KMS-11 (cell line): ENCODE measurements around the gene ZNF397.

Experiments
- H2AFZ ChIP-seq: fragments of 200-600 bp; sonication (generic); 2 replicates; pipeline ENCODE4 v1.6.1; 2016; ENCODE audit warnings: antibody characterized with exemption, mixed run types, low read depth
- H3K27ac ChIP-seq: fragments of 200-600 bp; sonication (generic); 2 replicates; pipeline ENCODE4 v1.6.1; 2016; ENCODE audit warnings: mild to moderate bottlenecking, mixed run types
- H3K27me3 ChIP-seq: fragments of 200-600 bp; sonication (generic); 2 replicates; pipeline ENCODE4 v1.6.1; 2017; ENCODE audit warnings: mild to moderate bottlenecking, low read depth, mixed run types, moderate library complexity; ENCODE audit not compliant: insufficient read depth
- H3K36me3 ChIP-seq: fragments of 200-600 bp; sonication (generic); 2 replicates; pipeline ENCODE4 v1.6.1; 2017; ENCODE audit warnings: mild to moderate bottlenecking, mixed run types; ENCODE audit not compliant: insufficient read depth
- H3K4me1 ChIP-seq: fragments of 200-600 bp; sonication (generic); 2 replicates; pipeline ENCODE4 v1.6.1; 2016; ENCODE audit warnings: mild to moderate bottlenecking, low read depth, mixed run types; ENCODE audit not compliant: poor library complexity, severe bottlenecking
- H3K4me2 ChIP-seq: fragments of 200-600 bp; sonication (generic); 2 replicates; pipeline ENCODE4 v1.7.0; 2016; ENCODE audit warnings: mild to moderate bottlenecking, mixed run types
- H3K4me3 ChIP-seq: fragments of 200-600 bp; sonication (generic); IDR thresholded peaks from 2 replicates; pipeline ENCODE4 v1.6.1; 2017; ENCODE audit warnings: low read depth, low read length, mixed read lengths; ENCODE audit not compliant: insufficient read depth
- H3K79me2 ChIP-seq: fragments of 200-600 bp; sonication (generic); 2 replicates; pipeline ENCODE4 v1.6.1; 2016; ENCODE audit warnings: low read depth, mixed run types; ENCODE audit not compliant: insufficient read depth
- H3K9ac ChIP-seq: fragments of 200-600 bp; sonication (generic); 2 replicates; pipeline ENCODE4 v1.6.1; 2016; ENCODE audit warnings: mild to moderate bottlenecking, mixed run types
- H4K20me1 ChIP-seq: fragments of 200-600 bp; sonication (generic); 2 replicates; pipeline ENCODE4 v1.6.1; 2016; ENCODE audit warnings: mild to moderate bottlenecking, mixed run types; ENCODE audit not compliant: insufficient read depth
- CTCF ChIP-seq: fragments of 200-600 bp; sonication (generic); conservative IDR thresholded peaks from 2 replicates; pipeline ENCODE4 v1.6.1; 2017; ENCODE audit warnings: low read depth, mild to moderate bottlenecking, antibody characterized with exemption, low read length, moderate library complexity, mixed read lengths

ZNF397 gene

GRCh38 chr18:35241448-35241804, 592 bp downstream of the ZNF397 start:
- H3K4me2 ChIP-seq: peak overlapping the region; percentile 89
- peaks cover 29% of the 10 kb centered on the region; the same call in 1 of the 2 replicates for H3K36me3 ChIP-seq
- H3K27me3 ChIP-seq: no peaks in the 10 kb centered on the region
- peak overlapping the region; percentile 98 for H2AFZ ChIP-seq
- H3K79me2 ChIP-seq: peaks cover 16% of the 10 kb centered on the region; the same call in 1 of the 2 replicates
- no peak for TF ChIP-seq CTCF
- peak overlapping the region; percentile 83 for H3K9ac ChIP-seq
- H3K4me3 ChIP-seq: no peak overlapping the region
- peaks cover 4% of the 10 kb centered on the region for H3K4me1 ChIP-seq
- H3K27ac ChIP-seq: peak overlapping the region; percentile 71
- no peaks in the 10 kb centered on the region for H4K20me1 ChIP-seq

- 0 out of 2 replicates have a peak overlapping the region, but pooled peaks have one; percentile 89 for H3K4me2 ChIP-seq
- H3K79me2 ChIP-seq: peaks cover 16% of the 10 kb centered on the region; the same call in 1 of the 2 replicates
- no peaks in the 10 kb centered on the region for H3K27me3 ChIP-seq
- H3K4me3 ChIP-seq: no peak overlapping the region
- H3K27ac ChIP-seq: no peak overlapping the region
- H2AFZ ChIP-seq: no peak overlapping the region
- H4K20me1 ChIP-seq: no peaks in the 10 kb centered on the region
- TF ChIP-seq CTCF: no peak
- H3K4me1 ChIP-seq: peaks cover 4% of the 10 kb centered on the region
- H3K9ac ChIP-seq: no peak overlapping the region
- peaks cover 30% of the 10 kb centered on the region; the same call in 1 of the 2 replicates for H3K36me3 ChIP-seq
Measured at GRCh38 chr18:35242426-35242825, 1.6 kb downstream of the ZNF397 start.

- Histone ChIP-seq H2AFZ (no peak overlapping the region), H3K79me2 (peaks cover 16% of the 10 kb centered on the region; the same call in 1 of the 2 replicates), H3K4me1 (peaks cover 4% of the 10 kb centered on the region), H3K27ac (no peak overlapping the region), H3K9ac (no peak overlapping the region), H3K4me3 (no peak overlapping the region), H3K27me3 (no peaks in the 10 kb centered on the region), H3K36me3 (peaks cover 30% of the 10 kb centered on the region; the same call in 1 of the 2 replicates), H4K20me1 (no peaks in the 10 kb centered on the region), H3K4me2 (no peak overlapping the region)
- TF ChIP-seq CTCF: no peak
Measured at GRCh38 chr18:35244671-35245070, 3.8 kb downstream of the ZNF397 start.

GRCh38 chr18:35245719-35246317, 5.0 kb downstream of the ZNF397 start:
- H4K20me1 ChIP-seq: no peaks in the 10 kb centered on the region
- no peak overlapping the region for H3K9ac ChIP-seq
- peaks cover 16% of the 10 kb centered on the region; the same call in 1 of the 2 replicates for H3K79me2 ChIP-seq
- TF ChIP-seq CTCF: no peak
- no peak overlapping the region for H3K27ac ChIP-seq
- H3K4me1 ChIP-seq: peaks cover 4% of the 10 kb centered on the region
- H3K27me3 ChIP-seq: no peaks in the 10 kb centered on the region
- no peak overlapping the region for H2AFZ ChIP-seq
- peaks cover 30% of the 10 kb centered on the region; the same call in 1 of the 2 replicates for H3K36me3 ChIP-seq
- H3K4me2 ChIP-seq: no peak overlapping the region
- no peak overlapping the region for H3K4me3 ChIP-seq
